ENCODE measurements around the gene BIRC6. TPM values are rescaled to one million over a fixed set of nuclear protein-coding genes. Genes with fewer than 3 reads are reported as not detected.

Gene BIRC6
- polyA plus RNA-seq, 2 of the 4 experiments (the other 2 are of a cell fraction), result 21.0 to 111 TPM

DNA sequence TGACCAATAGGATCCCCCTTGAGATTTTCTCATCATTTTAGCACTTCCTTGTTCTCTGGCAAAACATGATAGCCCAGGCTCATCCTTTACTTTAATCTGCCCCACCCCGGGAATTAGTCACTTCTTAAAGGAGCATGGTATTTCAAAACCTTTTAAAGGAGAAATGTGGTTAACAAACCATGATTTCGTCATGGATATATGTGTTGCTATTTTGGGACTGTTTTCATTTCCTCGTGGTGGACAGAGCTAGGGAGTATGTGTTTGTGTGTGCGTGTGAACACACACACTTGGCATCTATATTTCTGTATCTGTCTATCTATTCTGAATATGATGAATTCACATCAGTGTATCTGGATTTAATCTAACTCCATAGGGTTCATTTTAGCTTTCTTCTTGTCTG, 128.1 kb downstream of the BIRC6 start:
- FAIRE-seq, result no peak
- peak; percentile 89 to 94 for ATAC-seq
- WGBS (ENCODE audit: missing lambda C conversion rate), result 30% methylated on average over 4 of the region's 4 CpGs
- H3K9me3 ChIP-seq, result no peaks in the 10 kb centered on the region
- POLR2A ChIA-PET, result no interaction called here
- CTCF ChIA-PET, result interaction anchor here (0.9 kb wide), 1 partner anchor 56 kb away, joined by 3 read pairs; no protein-coding TSS in a partner anchor
- H3K4me2 ChIP-seq, result peak overlapping the region; percentile 31
- TF ChIP-seq HDAC2 (IDR thresholded peaks at IDR 0.05) (no peak), FOSL2 (IDR thresholded peaks at IDR 0.05) (no peak), FOSL2 (CRISPR knock-in tag; IDR thresholded peaks at IDR 0.05) (peak; percentile 75), EHF (CRISPR knock-in tag; IDR thresholded peaks at IDR 0.05) (no peak), CHD4 (IDR thresholded peaks at IDR 0.05; ENCODE audit: borderline replicate concordance) (no peak), HOXB13 (CRISPR knock-in tag; IDR thresholded peaks at IDR 0.05; ENCODE audit: low read depth) (no peak), POLR2A (IDR thresholded peaks at IDR 0.05; ENCODE audit: low read length) (no peak), MYC (IDR thresholded peaks at IDR 0.05; ENCODE audit: borderline replicate concordance, low read length) (0 out of 2 replicates have a peak, but pooled peaks have one; percentile 59), ZFP36 (IDR thresholded peaks at IDR 0.05; ENCODE audit: borderline replicate concordance, partially characterized antibody) (no peak), CEBPB (IDR thresholded peaks at IDR 0.05) (peak; percentile 32 to 73; a peak in 2 of 4 replicates), CBX2 (IDR thresholded peaks at IDR 0.05; ENCODE audit: borderline replicate concordance, low read depth) (no peak), FOSB (CRISPR knock-in tag; IDR thresholded peaks at IDR 0.05) (no peak)
- TF ChIP-seq, protein P1, sequence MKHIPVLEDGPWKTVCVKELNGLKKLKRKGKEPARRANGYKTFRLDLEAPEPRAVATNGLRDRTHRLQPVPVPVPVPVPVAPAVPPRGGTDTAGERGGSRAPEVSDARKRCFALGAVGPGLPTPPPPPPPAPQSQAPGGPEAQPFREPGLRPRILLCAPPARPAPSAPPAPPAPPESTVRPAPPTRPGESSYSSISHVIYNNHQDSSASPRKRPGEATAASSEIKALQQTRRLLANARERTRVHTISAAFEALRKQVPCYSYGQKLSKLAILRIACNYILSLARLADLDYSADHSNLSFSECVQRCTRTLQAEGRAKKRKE (CRISPR knock-in tag; IDR thresholded peaks at IDR 0.05; ENCODE audit: low read depth), result no peak
- TF ChIP-seq, protein P2, sequence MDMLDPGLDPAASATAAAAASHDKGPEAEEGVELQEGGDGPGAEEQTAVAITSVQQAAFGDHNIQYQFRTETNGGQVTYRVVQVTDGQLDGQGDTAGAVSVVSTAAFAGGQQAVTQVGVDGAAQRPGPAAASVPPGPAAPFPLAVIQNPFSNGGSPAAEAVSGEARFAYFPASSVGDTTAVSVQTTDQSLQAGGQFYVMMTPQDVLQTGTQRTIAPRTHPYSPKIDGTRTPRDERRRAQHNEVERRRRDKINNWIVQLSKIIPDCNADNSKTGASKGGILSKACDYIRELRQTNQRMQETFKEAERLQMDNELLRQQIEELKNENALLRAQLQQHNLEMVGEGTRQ (IDR thresholded peaks at IDR 0.05), result no peak
- TF ChIP-seq, protein P3, sequence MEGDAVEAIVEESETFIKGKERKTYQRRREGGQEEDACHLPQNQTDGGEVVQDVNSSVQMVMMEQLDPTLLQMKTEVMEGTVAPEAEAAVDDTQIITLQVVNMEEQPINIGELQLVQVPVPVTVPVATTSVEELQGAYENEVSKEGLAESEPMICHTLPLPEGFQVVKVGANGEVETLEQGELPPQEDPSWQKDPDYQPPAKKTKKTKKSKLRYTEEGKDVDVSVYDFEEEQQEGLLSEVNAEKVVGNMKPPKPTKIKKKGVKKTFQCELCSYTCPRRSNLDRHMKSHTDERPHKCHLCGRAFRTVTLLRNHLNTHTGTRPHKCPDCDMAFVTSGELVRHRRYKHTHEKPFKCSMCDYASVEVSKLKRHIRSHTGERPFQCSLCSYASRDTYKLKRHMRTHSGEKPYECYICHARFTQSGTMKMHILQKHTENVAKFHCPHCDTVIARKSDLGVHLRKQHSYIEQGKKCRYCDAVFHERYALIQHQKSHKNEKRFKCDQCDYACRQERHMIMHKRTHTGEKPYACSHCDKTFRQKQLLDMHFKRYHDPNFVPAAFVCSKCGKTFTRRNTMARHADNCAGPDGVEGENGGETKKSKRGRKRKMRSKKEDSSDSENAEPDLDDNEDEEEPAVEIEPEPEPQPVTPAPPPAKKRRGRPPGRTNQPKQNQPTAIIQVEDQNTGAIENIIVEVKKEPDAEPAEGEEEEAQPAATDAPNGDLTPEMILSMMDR (IDR thresholded peaks at IDR 0.05), result no peak
- TF ChIP-seq, protein P4, sequence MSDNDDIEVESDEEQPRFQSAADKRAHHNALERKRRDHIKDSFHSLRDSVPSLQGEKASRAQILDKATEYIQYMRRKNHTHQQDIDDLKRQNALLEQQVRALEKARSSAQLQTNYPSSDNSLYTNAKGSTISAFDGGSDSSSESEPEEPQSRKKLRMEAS (IDR thresholded peaks at IDR 0.05), result no peak
- TF ChIP-seq, protein P5, sequence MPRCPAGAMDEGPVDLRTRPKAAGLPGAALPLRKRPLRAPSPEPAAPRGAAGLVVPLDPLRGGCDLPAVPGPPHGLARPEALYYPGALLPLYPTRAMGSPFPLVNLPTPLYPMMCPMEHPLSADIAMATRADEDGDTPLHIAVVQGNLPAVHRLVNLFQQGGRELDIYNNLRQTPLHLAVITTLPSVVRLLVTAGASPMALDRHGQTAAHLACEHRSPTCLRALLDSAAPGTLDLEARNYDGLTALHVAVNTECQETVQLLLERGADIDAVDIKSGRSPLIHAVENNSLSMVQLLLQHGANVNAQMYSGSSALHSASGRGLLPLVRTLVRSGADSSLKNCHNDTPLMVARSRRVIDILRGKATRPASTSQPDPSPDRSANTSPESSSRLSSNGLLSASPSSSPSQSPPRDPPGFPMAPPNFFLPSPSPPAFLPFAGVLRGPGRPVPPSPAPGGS (IDR thresholded peaks at IDR 0.05), result no peak
- H3K27ac ChIP-seq, result peak overlapping the region in 1 of 2 experiments; percentile 9; a peak in 1 of 6 replicates
- H3K4me3 ChIP-seq, result no peak overlapping the region
- H3K4me1 ChIP-seq, result peaks cover 17% of the 10 kb centered on the region
- peak; percentile 41 to 83 for DNase-seq (ENCODE audit: low read depth in 1 of 2, low spot score in 1 of 2)

DNA sequence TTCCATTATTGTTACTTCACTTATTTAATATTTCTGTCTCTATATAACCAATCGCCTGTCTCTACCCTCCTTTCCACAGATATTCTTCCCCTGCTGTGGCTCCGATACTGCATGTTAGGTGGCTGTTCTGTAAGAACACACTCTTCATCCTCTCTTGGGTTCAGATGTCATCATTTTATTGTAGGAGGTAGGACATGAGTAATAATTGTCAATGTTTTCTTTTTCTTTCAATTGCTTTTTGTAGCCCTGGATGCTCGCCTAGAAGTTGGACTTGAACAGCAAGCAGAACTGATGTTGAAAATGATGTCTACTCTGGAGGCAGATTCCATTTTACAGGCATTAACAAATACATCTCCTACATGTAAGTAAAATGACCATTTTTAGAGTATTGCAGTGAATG, 128.6 kb downstream of the BIRC6 start:
- no peak overlapping the region; a peak in 1 of 6 replicates for H3K27ac ChIP-seq
- no peak for FAIRE-seq
- POLR2A ChIA-PET, result no interaction called here

More for the DNA sequence above, 128.6 kb downstream of the BIRC6 start:
- Histone ChIP-seq H3K4me3 (no peak overlapping the region), H3K9me3 (no peaks in the 10 kb centered on the region), H3K4me2 (peak overlapping the region; percentile 31; the same call in 2 of the 3 replicates), H3K4me1 (peaks cover 17% of the 10 kb centered on the region)
- CTCF ChIA-PET, result interaction anchor here (0.9 kb wide), 1 partner anchor 57 kb away, joined by 3 read pairs; no protein-coding TSS in a partner anchor
- no peak for DNase-seq (ENCODE audit: low read depth in 1 of 2, low spot score in 1 of 2)
- TF ChIP-seq FOXS1 (CRISPR knock-in tag; IDR thresholded peaks at IDR 0.05) (no peak), RCOR1 (IDR thresholded peaks at IDR 0.05; ENCODE audit: low read depth, low read length) (no peak), TFCP2L1 (CRISPR knock-in tag; IDR thresholded peaks at IDR 0.05) (no peak), MAFK (IDR thresholded peaks at IDR 0.05; ENCODE audit: partially characterized antibody) (no peak), HDAC2 (IDR thresholded peaks at IDR 0.05) (no peak), FOSL2 (IDR thresholded peaks at IDR 0.05) (no peak), FOSL2 (CRISPR knock-in tag; IDR thresholded peaks at IDR 0.05) (no peak), PHF8 (IDR thresholded peaks at IDR 0.05; ENCODE audit: borderline replicate concordance, low read depth) (no peak), CHD4 (IDR thresholded peaks at IDR 0.05; ENCODE audit: borderline replicate concordance) (no peak)
- TF ChIP-seq, protein P3 (IDR thresholded peaks at IDR 0.05), result no peak
- ATAC-seq, result no peak; a peak in 1 of 6 replicates
- WGBS (ENCODE audit: missing lambda C conversion rate), result 86% methylated on average over 3 of the region's 3 CpGs
